DMS153 treated with DMSO at 0.1 percent for 48 hours (cell line): Measurements from ENCODE around the gene MUC20.
"Not testable (repeated sequence)": the region's sequence is repeated elsewhere in the genome, so short reads cannot be mapped to it uniquely, and the experiment has no call there.

Experiments
- DNase-seq: peaks from one replicate; lab custom pipeline; 2025; ENCODE audit not compliant: unreplicated experiment; lab: John Stamatoyannopoulos, UW

Gene MUC20

GRCh38 chr3:195720831-195721506, at the start of gene MUC20:
MUC20 (plus strand) TSS chr3:195720978; CDS start chr3:195721008, 30 bp downstream.
- not testable (repeated sequence) for DNase-seq

- not testable (repeated sequence) for DNase-seq
These were observed 49.5 kb upstream of the MUC20 start for GRCh38 chr3:195671283-195671682.

GRCh38 chr3:195673711-195674110, 47.1 kb upstream of the MUC20 start:
- DNase-seq: not testable (repeated sequence)

GRCh38 chr3:195678391-195679015, 42.3 kb upstream of the MUC20 start:
- DNase-seq: not testable (repeated sequence)

- not testable (repeated sequence) for DNase-seq
These were observed 40.1 kb upstream of the MUC20 start for GRCh38 chr3:195680690-195681089.

GRCh38 chr3:195681458-195682103, 39.2 kb upstream of the MUC20 start:
- not testable (repeated sequence) for DNase-seq

GRCh38 chr3:195682104-195682742, 38.6 kb upstream of the MUC20 start:
- not testable (repeated sequence) for DNase-seq

GRCh38 chr3:195683722-195684526, 36.9 kb upstream of the MUC20 start:
- DNase-seq: not testable (repeated sequence)

GRCh38 chr3:195684527-195685257, 36.1 kb upstream of the MUC20 start:
- not testable (repeated sequence) for DNase-seq

GRCh38 chr3:195686537-195687208, 34.1 kb upstream of the MUC20 start:
- DNase-seq: not testable (repeated sequence)

GRCh38 chr3:195687209-195687760, 33.5 kb upstream of the MUC20 start:
- DNase-seq: not testable (repeated sequence)

- not testable (repeated sequence) for DNase-seq
These were observed 32.2 kb upstream of the MUC20 start for GRCh38 chr3:195688471-195689183.

GRCh38 chr3:195689184-195690070, 31.4 kb upstream of the MUC20 start:
- not testable (repeated sequence) for DNase-seq

- no peak for DNase-seq
These were observed 29.8 kb upstream of the MUC20 start for GRCh38 chr3:195690951-195691350.

GRCh38 chr3:195691596-195692353, 29.0 kb upstream of the MUC20 start:
- not testable (repeated sequence) for DNase-seq

GRCh38 chr3:195692354-195692685, 28.5 kb upstream of the MUC20 start:
- DNase-seq: no peak
